MM.1S (cell line): ENCODE data around the gene DYNC1I1.

Experiments used
- DNase-seq: peaks from one replicate; pipeline ENCODE4 v3.0.0-alpha.2; 2015
- H2AFZ ChIP-seq: fragments of 300-600 bp; sonication (generic); 2 replicates; pipeline ENCODE4 v1.6.0; 2016; ENCODE audit warnings: antibody characterized with exemption, low read length
- H3F3A ChIP-seq: fragments of 300-600 bp; sonication (generic); 2 replicates; pipeline ENCODE4 v1.6.1; 2016; ENCODE audit warnings: mild to moderate bottlenecking, antibody characterized with exemption, low read length, moderate library complexity, mixed read lengths; ENCODE audit not compliant: insufficient read depth
- H3K27ac ChIP-seq: fragments of 300-600 bp; sonication (generic); 2 replicates; pipeline ENCODE4 v1.5.1; 2016; ENCODE audit warnings: mild to moderate bottlenecking, low read length
- H3K27me3 ChIP-seq: fragments of 300-600 bp; sonication (generic); replicated peaks from 2 replicates; pipeline ENCODE4 v1.6.0; 2016; ENCODE audit warnings: low read length; ENCODE audit not compliant: insufficient read depth
- H3K36me3 ChIP-seq: fragments of 300-600 bp; sonication (generic); replicated peaks from 2 replicates; pipeline ENCODE4 v1.6.1; 2016; ENCODE audit warnings: mild to moderate bottlenecking, low read length, mixed read lengths; ENCODE audit not compliant: insufficient read depth
- H3K4me1 ChIP-seq: fragments of 300-600 bp; sonication (generic); 2 replicates; pipeline ENCODE4 v1.6.1; 2016; ENCODE audit warnings: low read length, mixed read lengths
- H3K4me2 ChIP-seq: fragments of 300-600 bp; sonication (generic); 2 replicates; pipeline ENCODE4 v1.6.0; 2016; ENCODE audit warnings: low read depth, low read length
- H3K4me3 ChIP-seq: fragments of 300-600 bp; sonication (generic); 2 replicates; pipeline ENCODE4 v1.5.1; 2016; ENCODE audit warnings: low read length, mixed read lengths
- H3K79me2 ChIP-seq: fragments of 300-600 bp; sonication (generic); 2 replicates; pipeline ENCODE4 v1.6.1; 2016; ENCODE audit warnings: mixed run types, low read length, mixed read lengths
- H3K9ac ChIP-seq: fragments of 300-600 bp; sonication (generic); 2 replicates; pipeline ENCODE4 v1.6.1; 2016; ENCODE audit warnings: low read length, mixed read lengths
- H3K9me2 ChIP-seq: fragments of 300-600 bp; sonication (generic); replicated peaks from 2 replicates; pipeline ENCODE4 v1.6.1; 2016; ENCODE audit warnings: mild to moderate bottlenecking, low read length, mixed read lengths; ENCODE audit not compliant: insufficient read depth
- H3K9me3 ChIP-seq: fragments of 300-600 bp; sonication (generic); replicated peaks from 2 replicates; pipeline ENCODE4 v1.6.1; 2016; ENCODE audit warnings: mild to moderate bottlenecking, low read length, mixed read lengths; ENCODE audit not compliant: insufficient read depth
- H4K20me1 ChIP-seq: fragments of 300-600 bp; sonication (generic); 2 replicates; pipeline ENCODE4 v1.6.1; 2016; ENCODE audit warnings: mild to moderate bottlenecking, low read length, moderate library complexity, mixed read lengths; ENCODE audit not compliant: insufficient read depth
- CTCF ChIP-seq: fragments of 300-600 bp; sonication (generic); IDR thresholded peaks from 2 replicates; pipeline ENCODE4 v1.5.1; 2016; ENCODE audit warnings: antibody characterized with exemption, low read length, mixed read lengths
- EZH2 ChIP-seq: fragments of 300-600 bp; sonication (generic); optimal IDR thresholded peaks from 2 replicates; pipeline ENCODE3; 2017; ENCODE audit warnings: low read depth, mild to moderate bottlenecking, antibody characterized with exemption, low read length, mixed read lengths
- EZH2phosphoT487 ChIP-seq: fragments of 300-600 bp; sonication (generic); IDR thresholded peaks from 2 replicates; pipeline ENCODE4 v1.6.1; 2018; ENCODE audit warnings: antibody characterized with exemption, low read length

Gene DYNC1I1

GRCh38 chr7:96088579-96088978, 316.2 kb downstream of the DYNC1I1 start:
- Histone ChIP-seq H4K20me1 (no peaks in the 10 kb centered on the region), H3K36me3 (no peaks in the 10 kb centered on the region), H3K4me1 (no peaks in the 10 kb centered on the region), H3K9ac (no peak overlapping the region), H2AFZ (no peak overlapping the region), H3K27ac (no peak overlapping the region), H3K4me3 (no peak overlapping the region), H3F3A (no peaks in the 10 kb centered on the region), H3K27me3 (no peaks in the 10 kb centered on the region), H3K79me2 (no peaks in the 10 kb centered on the region), H3K4me2 (no peak overlapping the region), H3K9me2 (no peaks in the 10 kb centered on the region), H3K9me3 (no peaks in the 10 kb centered on the region)
- TF ChIP-seq EZH2phosphoT487 = no peak
- no peak for TF ChIP-seq CTCF
- no peak for TF ChIP-seq EZH2
- DNase-seq = no peak

- H3K27me3 ChIP-seq = no peaks in the 10 kb centered on the region
- H3F3A ChIP-seq = no peaks in the 10 kb centered on the region
- H3K9me2 ChIP-seq = no peaks in the 10 kb centered on the region
- no peak for DNase-seq
- no peak overlapping the region for H3K4me3 ChIP-seq
- H3K36me3 ChIP-seq = no peaks in the 10 kb centered on the region
- no peaks in the 10 kb centered on the region for H3K9me3 ChIP-seq
- no peak overlapping the region for H3K9ac ChIP-seq
- no peaks in the 10 kb centered on the region for H3K4me1 ChIP-seq
- TF ChIP-seq EZH2phosphoT487 (no peak), CTCF (no peak), EZH2 (no peak)
- H3K79me2 ChIP-seq = no peaks in the 10 kb centered on the region
- H3K27ac ChIP-seq = no peak overlapping the region
- H4K20me1 ChIP-seq = no peaks in the 10 kb centered on the region
- no peak overlapping the region for H3K4me2 ChIP-seq
- no peak overlapping the region for H2AFZ ChIP-seq
These were observed 317.2 kb downstream of the DYNC1I1 start for GRCh38 chr7:96089511-96089910.

- no peak overlapping the region for H3K9ac ChIP-seq
- H3K9me2 ChIP-seq = no peaks in the 10 kb centered on the region
- H3K4me2 ChIP-seq = no peak overlapping the region
- H2AFZ ChIP-seq = no peak overlapping the region
- no peaks in the 10 kb centered on the region for H4K20me1 ChIP-seq
- H3K9me3 ChIP-seq = no peaks in the 10 kb centered on the region
- no peak overlapping the region for H3K4me3 ChIP-seq
- no peaks in the 10 kb centered on the region for H3K27me3 ChIP-seq
- TF ChIP-seq CTCF (no peak), EZH2 (no peak), EZH2phosphoT487 (no peak)
- no peaks in the 10 kb centered on the region for H3K4me1 ChIP-seq
- H3K36me3 ChIP-seq = no peaks in the 10 kb centered on the region
- DNase-seq = no peak
- no peak overlapping the region for H3K27ac ChIP-seq
- H3F3A ChIP-seq = no peaks in the 10 kb centered on the region
- no peaks in the 10 kb centered on the region for H3K79me2 ChIP-seq
These were observed 318.4 kb downstream of the DYNC1I1 start for GRCh38 chr7:96090756-96091155.
